ACC112 (cell line): ENCODE data around the gene ASXL2.
"Not testable (repeated sequence)": the region's sequence is repeated elsewhere in the genome, so short reads cannot be mapped to it uniquely, and the experiment has no call there.

ENCODE experiments used
- H2AFZ ChIP-seq: fragments of 200-600 bp; sonication (generic); one replicate; pipeline ENCODE4 v1.6.0; 2017; ENCODE audit warnings: antibody characterized with exemption, low read length; ENCODE audit not compliant: unreplicated experiment
- H3K27ac ChIP-seq: fragments of 200-600 bp; sonication (generic); 2 replicates; pipeline ENCODE4 v1.5.1; 2014; ENCODE audit warnings: low read depth, mild to moderate bottlenecking, antibody characterized with exemption, low read length, moderate library complexity
- H3K27me3 ChIP-seq: fragments of 200-600 bp; sonication (generic); 2 replicates; pipeline ENCODE4 v1.6.1; 2014; ENCODE audit warnings: mild to moderate bottlenecking, antibody characterized with exemption, low read length, moderate library complexity, mixed read lengths; ENCODE audit not compliant: insufficient read depth
- H3K36me3 ChIP-seq: fragments of 200-600 bp; sonication (generic); 2 replicates; pipeline ENCODE4 v1.6.1; 2016; ENCODE audit warnings: mild to moderate bottlenecking, antibody characterized with exemption, low read length, moderate library complexity, mixed read lengths; ENCODE audit not compliant: insufficient read depth
- H3K4me1 ChIP-seq: fragments of 200-600 bp; sonication (generic); one replicate; pipeline ENCODE4 v1.6.1; 2016; ENCODE audit warnings: low read length, mixed read lengths; ENCODE audit not compliant: insufficient read depth, unreplicated experiment, control insufficient read depth
- H3K4me3 ChIP-seq: fragments of 200-600 bp; sonication (generic); 2 replicates; pipeline ENCODE4 v1.5.1; 2014; ENCODE audit warnings: mild to moderate bottlenecking, low read depth, low read length
- H3K79me2 ChIP-seq: fragments of 200-600 bp; sonication (generic); one replicate; pipeline ENCODE4 v1.6.0; 2016; ENCODE audit warnings: low read length; ENCODE audit not compliant: control insufficient read depth, unreplicated experiment, insufficient read depth

The ASXL2 gene

GRCh38 chr2:25878361-25879132 is at the start of gene ASXL2:
Gene ASXL2, minus strand, starts transcription at chr2:25878487. Its CDS starts 265 bp downstream, at chr2:25878222.
- Histone ChIP-seq H3K36me3 (no peaks in the 10 kb centered on the region), H3K27ac (peak within 1 kb of the TSS; percentile 79), H3K79me2 (peaks cover 43% of the 10 kb centered on the region)

GRCh38 chr2:25926984-25927756 is 48.9 kb upstream of the ASXL2 start:
- no peak overlapping the region for H3K27ac ChIP-seq
- H3K36me3 ChIP-seq, result no peaks in the 10 kb centered on the region
- no peak overlapping the region for H2AFZ ChIP-seq
- H3K79me2 ChIP-seq, result no peaks in the 10 kb centered on the region
- H3K27me3 ChIP-seq, result no peaks in the 10 kb centered on the region
- H3K4me1 ChIP-seq, result no peaks in the 10 kb centered on the region
- H3K4me3 ChIP-seq, result no peak overlapping the region

More at GRCh38 chr2:25878361-25879132, at the start of gene ASXL2:
- H3K4me3 ChIP-seq, result peak within 1 kb of the TSS; percentile 95
- H3K27me3 ChIP-seq, result no peaks in the 10 kb centered on the region
- peak within 1 kb of the TSS; percentile 80 for H2AFZ ChIP-seq
- peaks cover 25% of the 10 kb centered on the region for H3K4me1 ChIP-seq

- H3K4me1 ChIP-seq, result no peaks in the 10 kb centered on the region
- no peaks in the 10 kb centered on the region for H3K36me3 ChIP-seq
- H3K79me2 ChIP-seq, result no peaks in the 10 kb centered on the region
- H3K4me3 ChIP-seq, result no peak overlapping the region
- no peak overlapping the region for H2AFZ ChIP-seq
- H3K27me3 ChIP-seq, result no peaks in the 10 kb centered on the region
- no peak overlapping the region for H3K27ac ChIP-seq
Measured at GRCh38 chr2:25922501-25922900, 44.2 kb upstream of the ASXL2 start.

GRCh38 chr2:25920786-25921415 is 42.6 kb upstream of the ASXL2 start:
- no peak overlapping the region for H3K4me3 ChIP-seq
- H2AFZ ChIP-seq, result no peak overlapping the region
- 0 out of 2 replicates have a peak overlapping the region, but pooled peaks have one; percentile 23 for H3K27ac ChIP-seq
- H3K79me2 ChIP-seq, result no peaks in the 10 kb centered on the region
- no peaks in the 10 kb centered on the region for H3K4me1 ChIP-seq
- H3K36me3 ChIP-seq, result no peaks in the 10 kb centered on the region
- H3K27me3 ChIP-seq, result no peaks in the 10 kb centered on the region

GRCh38 chr2:25920336-25920735 is 42.0 kb upstream of the ASXL2 start:
- Histone ChIP-seq H3K4me3 (no peak overlapping the region), H3K79me2 (no peaks in the 10 kb centered on the region), H3K27me3 (no peaks in the 10 kb centered on the region), H3K4me1 (no peaks in the 10 kb centered on the region), H3K36me3 (no peaks in the 10 kb centered on the region), H3K27ac (0 out of 2 replicates have a peak overlapping the region, but pooled peaks have one; percentile 23), H2AFZ (no peak overlapping the region)

GRCh38 chr2:25917832-25918231 is 39.5 kb upstream of the ASXL2 start:
- H3K36me3 ChIP-seq, result no peaks in the 10 kb centered on the region
- H3K27me3 ChIP-seq, result no peaks in the 10 kb centered on the region
- H3K4me1 ChIP-seq, result peaks cover 10% of the 10 kb centered on the region
- H2AFZ ChIP-seq, result no peak overlapping the region
- no peaks in the 10 kb centered on the region for H3K79me2 ChIP-seq
- H3K27ac ChIP-seq, result no peak overlapping the region
- no peak overlapping the region for H3K4me3 ChIP-seq

GRCh38 chr2:25917411-25917810 is 39.1 kb upstream of the ASXL2 start:
- not testable (repeated sequence) for H3K36me3 ChIP-seq, H3K27ac ChIP-seq, H3K27me3 ChIP-seq, H2AFZ ChIP-seq, H3K4me3 ChIP-seq, H3K79me2 ChIP-seq
- peaks cover 11% of the 10 kb centered on the region for H3K4me1 ChIP-seq

- H3K36me3 ChIP-seq, H3K4me3 ChIP-seq, H2AFZ ChIP-seq, H3K79me2 ChIP-seq, H3K27ac ChIP-seq, H3K27me3 ChIP-seq: not testable (repeated sequence)
- H3K4me1 ChIP-seq, result peaks cover 11% of the 10 kb centered on the region
Measured at GRCh38 chr2:25915944-25916772, 37.9 kb upstream of the ASXL2 start.

- not testable (repeated sequence) for H3K4me3 ChIP-seq, H2AFZ ChIP-seq, H3K27ac ChIP-seq, H3K36me3 ChIP-seq, H3K79me2 ChIP-seq, H3K27me3 ChIP-seq
- peaks cover 11% of the 10 kb centered on the region for H3K4me1 ChIP-seq
Measured at GRCh38 chr2:25915411-25915810, 37.1 kb upstream of the ASXL2 start.

GRCh38 chr2:25913696-25913973 is 35.3 kb upstream of the ASXL2 start:
- H3K4me3 ChIP-seq, H3K36me3 ChIP-seq, H3K27me3 ChIP-seq, H3K27ac ChIP-seq, H3K79me2 ChIP-seq: not testable (repeated sequence)
- Histone ChIP-seq H3K4me1 (peaks cover 11% of the 10 kb centered on the region), H2AFZ (peak overlapping the region; percentile 72)
